ENCODE data around the gene PHYHIPL.

Gene PHYHIPL

GRCh38 chr10:59245686-59246085 is 69.2 kb downstream of the PHYHIPL start:
- in situ Hi-C loops (cut with MboI; ENCODE audit: low sequenced_read_pairs): loop anchor here (25.0 kb wide), 1 partner anchor 367 kb away; no protein-coding TSS in a partner anchor

- in situ Hi-C loops (cut with MboI; ENCODE audit: low sequenced_read_pairs): no loop called here
Observed at GRCh38 chr10:59252491-59252890, 76.0 kb downstream of the PHYHIPL start.

GRCh38 chr10:59255463-59255862 is 79.0 kb downstream of the PHYHIPL start:
- in situ Hi-C loops (cut with MboI; ENCODE audit: low sequenced_read_pairs): no loop called here

GRCh38 chr10:59257224-59257623 is 80.8 kb downstream of the PHYHIPL start:
- in situ Hi-C loops (cut with MboI; ENCODE audit: low sequenced_read_pairs): no loop called here

- in situ Hi-C loops (cut with MboI; ENCODE audit: low sequenced_read_pairs): no loop called here
Observed at GRCh38 chr10:59258890-59259289, 82.4 kb downstream of the PHYHIPL start.

GRCh38 chr10:59265141-59265540 is 88.7 kb downstream of the PHYHIPL start:
- in situ Hi-C loops (cut with MboI; ENCODE audit: low sequenced_read_pairs): no loop called here

- in situ Hi-C loops (cut with MboI; ENCODE audit: low sequenced_read_pairs): no loop called here
Observed at GRCh38 chr10:59266321-59266720, 89.9 kb downstream of the PHYHIPL start.

- in situ Hi-C loops (cut with MboI; ENCODE audit: low sequenced_read_pairs): no loop called here
Observed at GRCh38 chr10:59268460-59268859, 92.0 kb downstream of the PHYHIPL start.

GRCh38 chr10:59269651-59270050 is 93.2 kb downstream of the PHYHIPL start:
- in situ Hi-C loops (cut with MboI; ENCODE audit: low sequenced_read_pairs): no loop called here

GRCh38 chr10:59270492-59270891 is 94.0 kb downstream of the PHYHIPL start:
- in situ Hi-C loops (cut with MboI; ENCODE audit: low sequenced_read_pairs): no loop called here

- in situ Hi-C loops (cut with MboI; ENCODE audit: low sequenced_read_pairs): no loop called here
Observed at GRCh38 chr10:59271160-59271559, 94.7 kb downstream of the PHYHIPL start.

- in situ Hi-C loops (cut with MboI; ENCODE audit: low sequenced_read_pairs): no loop called here
Observed at GRCh38 chr10:59272061-59272460, 95.6 kb downstream of the PHYHIPL start.

GRCh38 chr10:59273445-59273844 is 97.0 kb downstream of the PHYHIPL start:
- in situ Hi-C loops (cut with MboI; ENCODE audit: low sequenced_read_pairs): no loop called here

GRCh38 chr10:59276133-59276532 is 99.7 kb downstream of the PHYHIPL start:
- in situ Hi-C loops (cut with MboI; ENCODE audit: low sequenced_read_pairs): no loop called here

- in situ Hi-C loops (cut with MboI; ENCODE audit: low sequenced_read_pairs): no loop called here
Observed at GRCh38 chr10:59276919-59277318, 100.5 kb downstream of the PHYHIPL start.

- in situ Hi-C loops (cut with MboI; ENCODE audit: low sequenced_read_pairs): no loop called here
Observed at GRCh38 chr10:59279476-59279875, 103.0 kb downstream of the PHYHIPL start.

- in situ Hi-C loops (cut with MboI; ENCODE audit: low sequenced_read_pairs): no loop called here
Observed at GRCh38 chr10:59279991-59280505, 103.6 kb downstream of the PHYHIPL start.

- in situ Hi-C loops (cut with MboI; ENCODE audit: low sequenced_read_pairs): no loop called here
Observed at GRCh38 chr10:59281861-59282260, 105.4 kb downstream of the PHYHIPL start.

- in situ Hi-C loops (cut with MboI; ENCODE audit: low sequenced_read_pairs): no loop called here
Observed at GRCh38 chr10:59283456-59284091, 107.1 kb downstream of the PHYHIPL start.

- in situ Hi-C loops (cut with MboI; ENCODE audit: low sequenced_read_pairs): no loop called here
Observed at GRCh38 chr10:59284118-59284975, 107.9 kb downstream of the PHYHIPL start.

GRCh38 chr10:59285073-59285472 is 108.6 kb downstream of the PHYHIPL start:
- in situ Hi-C loops (cut with MboI; ENCODE audit: low sequenced_read_pairs): no loop called here

- in situ Hi-C loops (cut with MboI; ENCODE audit: low sequenced_read_pairs): no loop called here
Observed at GRCh38 chr10:59285848-59286247, 109.4 kb downstream of the PHYHIPL start.

Data from HL-60/S4 (cell line).